Fibroblast of mammary gland (primary cell): ENCODE results near the gene TYSND1.

Experiments
- DNase-seq: peaks from one replicate; pipeline ENCODE4 v3.0.0-alpha.2; 2010; ENCODE audit warnings: low read depth
- H3K4me3 ChIP-seq: 2 replicates; pipeline ENCODE4 v1.5.1; 2011; ENCODE audit warnings: low read depth, mild to moderate bottlenecking, low read length, moderate library complexity; ENCODE audit not compliant: control insufficient read depth
- TF ChIP-seq, protein P1 (sequence below): conservative IDR thresholded peaks from 2 replicates; pipeline ENCODE4 v1.5.1; 2011; ENCODE audit warnings: low read depth, low read length, inconsistent platforms; ENCODE audit not compliant: control insufficient read depth, insufficient read depth

Gene TYSND1

GRCh38 chr10:70093335-70093944 is 53.1 kb downstream of the TYSND1 start:
- TF ChIP-seq, protein P1, sequence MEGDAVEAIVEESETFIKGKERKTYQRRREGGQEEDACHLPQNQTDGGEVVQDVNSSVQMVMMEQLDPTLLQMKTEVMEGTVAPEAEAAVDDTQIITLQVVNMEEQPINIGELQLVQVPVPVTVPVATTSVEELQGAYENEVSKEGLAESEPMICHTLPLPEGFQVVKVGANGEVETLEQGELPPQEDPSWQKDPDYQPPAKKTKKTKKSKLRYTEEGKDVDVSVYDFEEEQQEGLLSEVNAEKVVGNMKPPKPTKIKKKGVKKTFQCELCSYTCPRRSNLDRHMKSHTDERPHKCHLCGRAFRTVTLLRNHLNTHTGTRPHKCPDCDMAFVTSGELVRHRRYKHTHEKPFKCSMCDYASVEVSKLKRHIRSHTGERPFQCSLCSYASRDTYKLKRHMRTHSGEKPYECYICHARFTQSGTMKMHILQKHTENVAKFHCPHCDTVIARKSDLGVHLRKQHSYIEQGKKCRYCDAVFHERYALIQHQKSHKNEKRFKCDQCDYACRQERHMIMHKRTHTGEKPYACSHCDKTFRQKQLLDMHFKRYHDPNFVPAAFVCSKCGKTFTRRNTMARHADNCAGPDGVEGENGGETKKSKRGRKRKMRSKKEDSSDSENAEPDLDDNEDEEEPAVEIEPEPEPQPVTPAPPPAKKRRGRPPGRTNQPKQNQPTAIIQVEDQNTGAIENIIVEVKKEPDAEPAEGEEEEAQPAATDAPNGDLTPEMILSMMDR, result no peak
- DNase-seq, result no peak
- H3K4me3 ChIP-seq, result no peak overlapping the region

DNA sequence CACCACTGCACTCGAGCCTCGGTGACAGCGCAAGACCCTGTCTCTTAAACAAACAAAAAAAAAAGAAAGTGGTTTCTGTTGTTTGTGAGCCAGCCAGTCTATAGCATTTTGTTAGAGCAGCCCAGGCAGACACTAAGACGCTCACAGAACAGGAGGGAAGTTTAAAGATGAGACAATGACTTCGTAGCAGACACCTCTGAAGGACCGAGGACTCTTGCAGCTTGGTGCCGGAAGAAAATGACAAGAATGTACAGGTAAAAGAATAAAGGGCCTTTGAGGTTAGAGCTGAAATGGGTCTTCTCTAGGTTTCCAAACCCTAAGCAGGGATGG is 54.1 kb downstream of the TYSND1 start:
- no peak for DNase-seq
- TF ChIP-seq, protein P1, result no peak
- H3K4me3 ChIP-seq, result no peak overlapping the region

DNA sequence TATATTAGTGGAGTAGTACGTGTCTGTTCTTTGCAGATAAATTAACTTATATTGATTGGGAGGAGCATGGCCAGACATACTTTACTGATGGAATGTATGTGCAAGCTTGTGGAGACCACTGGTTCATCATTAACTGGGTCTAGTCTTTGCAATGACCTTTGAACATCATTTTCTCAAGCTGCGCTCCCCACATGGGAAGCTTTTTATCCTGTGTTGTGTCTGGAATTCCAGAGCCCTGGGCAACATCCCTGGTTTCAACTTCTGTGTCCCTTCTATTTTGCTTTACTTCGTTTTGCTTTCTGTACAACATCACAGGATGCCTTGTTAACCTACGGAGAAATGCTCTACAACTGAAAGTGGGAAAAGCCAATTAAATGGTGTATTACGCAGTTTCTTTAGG is 55.5 kb downstream of the TYSND1 start:
- TF ChIP-seq, protein P1, result no peak
- DNase-seq, result no peak
- no peak overlapping the region for H3K4me3 ChIP-seq

DNA sequence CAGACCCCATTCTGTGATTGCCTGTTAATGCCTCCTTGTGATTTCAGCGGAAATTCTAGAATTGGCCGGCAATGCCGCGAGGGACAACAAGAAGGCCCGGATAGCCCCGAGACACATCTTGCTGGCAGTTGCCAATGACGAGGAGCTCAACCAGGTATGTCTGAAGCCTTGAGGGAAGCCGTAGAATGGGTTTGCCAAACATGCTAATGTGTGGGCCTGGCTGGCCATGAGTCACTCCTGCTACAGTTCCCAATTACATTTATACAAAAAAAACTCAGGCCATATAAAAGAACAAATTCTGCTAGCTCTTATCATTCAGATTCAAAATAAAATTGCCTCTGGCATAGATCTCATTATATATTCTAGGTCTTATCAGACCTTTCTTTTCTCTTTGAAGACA is 56.5 kb downstream of the TYSND1 start:
- DNase-seq, result peak; percentile 9
- H3K4me3 ChIP-seq, result no peak overlapping the region
- TF ChIP-seq, protein P1, result no peak

DNA sequence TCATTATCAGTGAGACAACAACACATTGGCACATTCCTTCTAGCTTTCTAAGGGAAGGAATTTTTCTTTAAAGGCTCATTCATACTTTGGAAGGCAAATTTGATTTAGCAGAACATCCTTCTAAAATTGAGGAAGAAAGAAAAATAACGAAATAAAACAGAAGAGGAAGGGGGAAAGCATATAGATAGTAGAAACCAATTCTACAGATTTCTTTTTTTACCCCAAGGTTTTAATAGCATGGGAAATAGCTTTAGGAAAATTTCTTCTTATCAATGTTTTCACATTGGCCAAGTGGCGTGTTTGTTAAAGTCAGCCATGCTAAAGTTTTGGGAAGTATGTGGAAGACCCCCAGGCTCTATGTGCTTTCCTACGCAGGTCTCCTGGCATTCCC is 58.2 kb downstream of the TYSND1 start:
- no peak overlapping the region for H3K4me3 ChIP-seq
- TF ChIP-seq, protein P1, result no peak
- DNase-seq, result no peak
